Measurements from ENCODE around the gene SLC35C1.

DNA sequence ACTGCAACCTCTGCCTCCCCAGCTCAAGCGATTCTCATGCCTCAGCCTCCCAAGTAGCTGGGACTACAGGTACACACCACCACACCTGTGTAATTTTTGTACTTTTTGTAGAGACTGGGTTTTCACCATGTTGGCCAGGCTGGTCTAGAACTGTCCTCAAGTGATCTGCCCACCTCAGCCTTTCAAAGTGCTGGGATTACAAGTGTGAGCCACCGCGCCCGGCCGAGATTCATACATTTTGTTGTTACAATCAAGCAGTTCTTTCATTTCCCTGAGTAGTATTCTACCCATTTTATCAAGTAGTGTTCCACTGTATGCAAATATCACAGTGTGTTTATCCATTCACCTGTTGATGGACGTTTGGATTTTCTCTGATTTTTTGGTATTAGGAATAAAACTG lies 26.6 kb upstream of the SLC35C1 start:
- no peak for TF ChIP-seq CTCF (conservative IDR thresholded peaks at IDR 0.05)
- TF ChIP-seq EZH2 (IDR thresholded peaks at IDR 0.05; ENCODE audit: low read depth): no peak
